ENCODE measurements around the gene PRPS1L1. TPM values are rescaled to one million over a fixed set of nuclear protein-coding genes. Genes with fewer than 3 reads are reported as not detected.

PRPS1L1 gene
- total RNA-seq, 1 experiment from 2014 or later, result not detected

DNA sequence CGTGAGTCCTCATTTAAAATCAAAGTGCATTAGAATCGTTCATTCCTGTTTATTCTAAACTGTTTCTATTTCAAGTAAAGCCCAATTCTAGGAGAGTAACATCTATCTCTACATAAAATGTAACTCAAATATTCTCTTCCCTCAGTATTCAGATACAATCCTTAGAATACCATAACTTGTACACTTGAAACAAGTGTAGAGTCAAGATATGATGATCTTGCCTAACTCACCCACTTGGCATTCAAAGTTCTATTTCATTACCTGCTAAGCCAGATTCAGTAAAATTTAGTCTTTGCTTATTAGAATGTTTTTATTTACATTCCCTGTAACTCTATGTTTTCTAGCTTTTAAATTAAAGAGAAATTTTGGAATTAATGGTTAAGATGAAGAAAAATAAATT lies 31.6 kb downstream of the PRPS1L1 start (continued):
- TF ChIP-seq, protein P1, sequence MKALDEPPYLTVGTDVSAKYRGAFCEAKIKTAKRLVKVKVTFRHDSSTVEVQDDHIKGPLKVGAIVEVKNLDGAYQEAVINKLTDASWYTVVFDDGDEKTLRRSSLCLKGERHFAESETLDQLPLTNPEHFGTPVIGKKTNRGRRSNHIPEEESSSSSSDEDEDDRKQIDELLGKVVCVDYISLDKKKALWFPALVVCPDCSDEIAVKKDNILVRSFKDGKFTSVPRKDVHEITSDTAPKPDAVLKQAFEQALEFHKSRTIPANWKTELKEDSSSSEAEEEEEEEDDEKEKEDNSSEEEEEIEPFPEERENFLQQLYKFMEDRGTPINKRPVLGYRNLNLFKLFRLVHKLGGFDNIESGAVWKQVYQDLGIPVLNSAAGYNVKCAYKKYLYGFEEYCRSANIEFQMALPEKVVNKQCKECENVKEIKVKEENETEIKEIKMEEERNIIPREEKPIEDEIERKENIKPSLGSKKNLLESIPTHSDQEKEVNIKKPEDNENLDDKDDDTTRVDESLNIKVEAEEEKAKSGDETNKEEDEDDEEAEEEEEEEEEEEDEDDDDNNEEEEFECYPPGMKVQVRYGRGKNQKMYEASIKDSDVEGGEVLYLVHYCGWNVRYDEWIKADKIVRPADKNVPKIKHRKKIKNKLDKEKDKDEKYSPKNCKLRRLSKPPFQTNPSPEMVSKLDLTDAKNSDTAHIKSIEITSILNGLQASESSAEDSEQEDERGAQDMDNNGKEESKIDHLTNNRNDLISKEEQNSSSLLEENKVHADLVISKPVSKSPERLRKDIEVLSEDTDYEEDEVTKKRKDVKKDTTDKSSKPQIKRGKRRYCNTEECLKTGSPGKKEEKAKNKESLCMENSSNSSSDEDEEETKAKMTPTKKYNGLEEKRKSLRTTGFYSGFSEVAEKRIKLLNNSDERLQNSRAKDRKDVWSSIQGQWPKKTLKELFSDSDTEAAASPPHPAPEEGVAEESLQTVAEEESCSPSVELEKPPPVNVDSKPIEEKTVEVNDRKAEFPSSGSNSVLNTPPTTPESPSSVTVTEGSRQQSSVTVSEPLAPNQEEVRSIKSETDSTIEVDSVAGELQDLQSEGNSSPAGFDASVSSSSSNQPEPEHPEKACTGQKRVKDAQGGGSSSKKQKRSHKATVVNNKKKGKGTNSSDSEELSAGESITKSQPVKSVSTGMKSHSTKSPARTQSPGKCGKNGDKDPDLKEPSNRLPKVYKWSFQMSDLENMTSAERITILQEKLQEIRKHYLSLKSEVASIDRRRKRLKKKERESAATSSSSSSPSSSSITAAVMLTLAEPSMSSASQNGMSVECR (CRISPR knock-in tag; IDR thresholded peaks at IDR 0.05; ENCODE audit: borderline replicate concordance), result no peak
- TF ChIP-seq EMX1 (CRISPR knock-in tag; IDR thresholded peaks at IDR 0.05) (no peak), AR (CRISPR knock-in tag; IDR thresholded peaks at IDR 0.05) (no peak), TEAD1 (CRISPR knock-in tag; IDR thresholded peaks at IDR 0.05) (no peak), ELF4 (CRISPR knock-in tag; IDR thresholded peaks at IDR 0.05; ENCODE audit: low read depth) (no peak), ZNF219 (CRISPR knock-in tag; IDR thresholded peaks at IDR 0.05; ENCODE audit: borderline replicate concordance) (no peak)
- TF ChIP-seq, protein P2, sequence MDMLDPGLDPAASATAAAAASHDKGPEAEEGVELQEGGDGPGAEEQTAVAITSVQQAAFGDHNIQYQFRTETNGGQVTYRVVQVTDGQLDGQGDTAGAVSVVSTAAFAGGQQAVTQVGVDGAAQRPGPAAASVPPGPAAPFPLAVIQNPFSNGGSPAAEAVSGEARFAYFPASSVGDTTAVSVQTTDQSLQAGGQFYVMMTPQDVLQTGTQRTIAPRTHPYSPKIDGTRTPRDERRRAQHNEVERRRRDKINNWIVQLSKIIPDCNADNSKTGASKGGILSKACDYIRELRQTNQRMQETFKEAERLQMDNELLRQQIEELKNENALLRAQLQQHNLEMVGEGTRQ (CRISPR knock-in tag; IDR thresholded peaks at IDR 0.05), result no peak

GRCh38 chr7:17994079-17994850 lies 33.4 kb downstream of the PRPS1L1 start:
- no peaks in the 10 kb centered on the region for H3K27me3 Mint-ChIP-seq (ENCODE audit: low read depth)
- ChIA-PET POLR2A (interaction anchor here (0.6 kb wide), 1 partner anchor 1142 kb away, joined by 5 read pairs; no protein-coding TSS in a partner anchor), CTCF (interaction anchor here (6.2 kb wide), 1 partner anchor 223 kb away, joined by 96 read pairs; no protein-coding TSS in a partner anchor)
- H3K36me3 Mint-ChIP-seq, result peaks cover 6% of the 10 kb centered on the region; the same call in 1 of the 2 replicates
- H3K27ac Mint-ChIP-seq, result no peak overlapping the region
- TF ChIP-seq ZNF121 (CRISPR knock-in tag; IDR thresholded peaks at IDR 0.05) (no peak), RELA (CRISPR knock-in tag; IDR thresholded peaks at IDR 0.05; ENCODE audit: borderline replicate concordance) (no peak), TEAD1 (CRISPR knock-in tag; IDR thresholded peaks at IDR 0.05) (no peak)
- ATAC-seq, result no peak
- DNase-seq (ENCODE audit: low spot score), result no peak
- H3K9me3 Mint-ChIP-seq, result peaks cover 9% of the 10 kb centered on the region
- H3K4me1 Mint-ChIP-seq, result peaks cover 6% of the 10 kb centered on the region
- no peak overlapping the region for H3K4me3 Mint-ChIP-seq

DNA sequence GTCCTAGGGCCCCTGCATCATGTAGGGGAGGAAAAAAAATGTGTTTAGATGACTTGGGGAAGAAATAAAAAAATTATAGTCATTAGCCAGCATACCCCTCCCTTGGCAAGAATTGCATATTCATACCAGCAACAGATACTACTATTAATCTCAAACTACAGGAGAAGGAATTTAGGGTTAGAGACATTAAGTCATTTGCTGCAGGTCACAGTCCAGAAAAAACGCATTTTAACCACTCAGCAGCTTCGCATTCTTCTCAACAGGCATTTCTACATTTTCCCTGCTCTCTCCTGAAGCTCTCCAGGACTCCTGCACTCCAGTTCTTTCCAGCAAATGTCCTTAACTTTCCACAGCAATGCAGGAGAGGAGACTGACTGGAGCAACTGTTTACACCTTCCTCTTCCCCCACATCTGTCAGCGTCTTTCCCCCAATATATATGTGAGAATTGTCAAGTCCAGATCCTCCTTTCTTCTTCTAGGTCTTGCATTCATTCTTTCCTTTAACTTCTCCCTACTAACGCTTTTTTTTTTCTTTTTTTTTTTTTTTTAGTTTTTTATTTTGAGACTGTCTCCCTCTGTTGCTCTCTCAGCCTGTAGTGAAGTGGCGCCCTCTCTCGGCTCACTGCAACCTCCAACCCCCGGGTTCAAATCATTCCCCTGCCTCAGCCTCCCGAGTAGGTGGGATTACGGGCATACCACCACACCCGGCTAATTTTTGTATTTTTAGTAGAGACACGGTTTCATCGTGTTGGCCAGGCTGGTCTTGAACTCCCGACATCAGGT lies 35.6 kb downstream of the PRPS1L1 start:
- ChIA-PET POLR2A (no interaction called here), CTCF (interaction anchor here (0.6 to 6.2 kb wide), 10 partner anchors 8 to 294 kb away, joined by 3 to 96 read pairs (median 4); no protein-coding TSS in a partner anchor)
- peak; percentile 71 for DNase-seq (ENCODE audit: low spot score)
- Mint-ChIP-seq H3K27ac (no peak overlapping the region; the same call in 1 of the 2 replicates), H3K36me3 (no peaks in the 10 kb centered on the region), H3K9me3 (no peaks in the 10 kb centered on the region), H3K27me3 (ENCODE audit: low read depth) (no peaks in the 10 kb centered on the region), H3K4me1 (peaks cover 6% of the 10 kb centered on the region), H3K4me3 (no peak overlapping the region)
- peak; percentile 89 for ATAC-seq
- TF ChIP-seq PREB (CRISPR knock-in tag; IDR thresholded peaks at IDR 0.05; ENCODE audit: borderline replicate concordance), result no peak
- TF ChIP-seq GRHL2 (CRISPR knock-in tag; IDR thresholded peaks at IDR 0.05; ENCODE audit: insufficient replicate concordance, severe bottlenecking), result no peak
- peak; percentile 34; the same call in 1 of the 2 replicates for TF ChIP-seq ZNF512 (CRISPR knock-in tag; IDR thresholded peaks at IDR 0.05; ENCODE audit: borderline replicate concordance)
- TF ChIP-seq NFYB (CRISPR knock-in tag; conservative IDR thresholded peaks at IDR 0.05; ENCODE audit: low read depth), result no peak
- TF ChIP-seq HMGXB4 (CRISPR knock-in tag; IDR thresholded peaks at IDR 0.05), result no peak
- TF ChIP-seq E2F5 (CRISPR knock-in tag; IDR thresholded peaks at IDR 0.05), result no peak
